Esophagus muscularis mucosa (tissue), 4 donors: Measurements from ENCODE around the gene PDIA6. TPM values are rescaled to one million over a fixed set of nuclear protein-coding genes. Genes with fewer than 3 reads are reported as not detected.
A peak's percentile ranks its signal among the peaks of the same experiment; 100 is the strongest.

Experiments
- DNase-seq: peaks from one replicate; pipeline ENCODE4 v3.0.0-alpha.2; 2017; ENCODE audit errors: extremely low spot score
- H3K27ac ChIP-seq, 4 donors: fragments of 200-600 bp; sonication (generic); replicated peaks in 1 of 4; 1 replicate in 3 of 4; 2 replicates in 1 of 4; pipeline ENCODE4 v1.5.1; 2016 to 2019; ENCODE audit warnings: mild to moderate bottlenecking in 1 of 4
- H3K27me3 ChIP-seq, 4 donors: fragments of 200-600 bp; sonication (generic); one replicate each; pipeline versions ENCODE4 v1.5.1 to v1.6.0; 2016 to 2019
- H3K36me3 ChIP-seq, 4 donors: fragments of 200-600 bp; sonication (generic); one replicate each; pipeline ENCODE4 v1.5.1; 2016 to 2019
- H3K4me1 ChIP-seq, 4 donors: fragments of 200-600 bp; sonication (generic); one replicate each; pipeline ENCODE4 v1.5.1; 2016 to 2019
- H3K4me3 ChIP-seq, 4 donors: fragments of 200-600 bp; sonication (generic); 1 replicate in 2 of 4; 2 replicates in 2 of 4; pipeline ENCODE4 v1.5.1; 2016 to 2019; ENCODE audit warnings: mild to moderate bottlenecking in 4 of 4, moderate library complexity in 1 of 4
- H3K9me3 ChIP-seq, 4 donors: fragments of 200-600 bp; sonication (generic); 1 replicate in 3 of 4; 2 replicates in 1 of 4; pipeline ENCODE4 v1.5.1; 2016 to 2019
- EP300 ChIP-seq: sonication (generic); formaldehyde crosslinking; IDR thresholded peaks from one replicate; pipeline ENCODE4 v1.6.1; 2017; ENCODE audit warnings: antibody characterized with exemption
- POLR2A ChIP-seq: fragments of 450-650 bp; IDR thresholded peaks from one replicate; pipeline ENCODE4 v1.6.1; 2017; ENCODE audit warnings: antibody characterized with exemption, moderate library complexity, mild to moderate bottlenecking, low read depth
- POLR2AphosphoS5 ChIP-seq, 2 donors: sonication (generic); formaldehyde crosslinking; IDR thresholded peaks; one replicate each; pipeline ENCODE4 v1.6.1; 2017; ENCODE audit warnings: antibody characterized with exemption in 2 of 2
- WGBS: methylation state at CpG from one replicate; pipeline ENCODE4 v1.1.5; 2018; 5-methylcytosine and 5-hydroxymethylcytosine counted together
- intact Hi-C: fragments of 100-400 bp; cut with DNase I; formaldehyde crosslinking; loops from one replicate; pipeline ENCODE4 v1.15.1; 2023
- total RNA-seq, 4 donors: library from RNA; depleted of rRNA; stranded (reverse); fragments of >200 nt; gene quantifications; one replicate each; pipeline versions ENCODE4 v1.1.0 to v1.2.1, GENCODE V29; 2016
- TF ChIP-seq, protein P1 (sequence below), 3 experiments: fragments of 200-600 bp in 2 of 3; fragments of 450-650 bp in 1 of 3; sonication (generic) in 2 of 3; IDR thresholded peaks; one replicate each; pipeline ENCODE4 v1.5.1; 2017 to 2019; ENCODE audit warnings: antibody characterized with exemption in 3 of 3, mild to moderate bottlenecking in 2 of 3, moderate library complexity in 1 of 3

Gene PDIA6
- total RNA-seq, 4 donors from 2014 or later, result 64.8 to 99.7 (median 85.3) TPM

DNA sequence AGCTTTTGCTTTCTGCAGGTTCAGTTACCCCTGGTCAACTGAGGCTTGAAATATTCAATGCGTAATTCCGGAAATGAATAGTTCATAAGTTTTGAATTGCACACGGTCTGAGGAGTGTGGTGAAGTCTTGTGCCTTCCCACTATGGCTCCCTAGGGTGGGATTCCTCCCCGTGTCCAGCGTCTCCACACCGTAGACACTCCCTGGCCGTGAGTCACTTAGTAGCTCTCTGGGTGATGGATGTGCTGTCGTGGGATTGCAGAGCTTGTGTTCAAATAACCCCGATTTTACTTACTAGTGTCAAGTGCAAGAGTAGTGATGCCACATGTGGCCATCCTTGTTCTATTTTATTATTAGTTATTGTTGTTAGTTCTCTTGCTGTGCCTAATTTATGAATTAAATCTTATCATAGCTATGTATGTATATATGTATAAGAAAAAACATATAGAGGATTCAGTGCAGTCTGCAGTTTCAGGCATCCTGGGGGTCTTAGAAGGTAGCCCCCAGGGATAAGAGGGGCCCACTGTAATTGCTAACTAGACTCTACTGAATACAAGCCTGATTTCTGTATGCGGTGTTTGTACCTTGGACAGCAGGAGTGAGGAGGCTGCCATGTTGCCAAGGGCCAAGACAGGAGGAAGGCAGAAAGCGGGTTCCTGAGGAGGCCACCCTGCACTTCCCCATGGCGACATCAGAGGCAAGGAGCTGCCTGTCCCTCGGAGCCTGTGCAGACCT lies 47.7 kb upstream of the PDIA6 start:
- TF ChIP-seq, protein P1, sequence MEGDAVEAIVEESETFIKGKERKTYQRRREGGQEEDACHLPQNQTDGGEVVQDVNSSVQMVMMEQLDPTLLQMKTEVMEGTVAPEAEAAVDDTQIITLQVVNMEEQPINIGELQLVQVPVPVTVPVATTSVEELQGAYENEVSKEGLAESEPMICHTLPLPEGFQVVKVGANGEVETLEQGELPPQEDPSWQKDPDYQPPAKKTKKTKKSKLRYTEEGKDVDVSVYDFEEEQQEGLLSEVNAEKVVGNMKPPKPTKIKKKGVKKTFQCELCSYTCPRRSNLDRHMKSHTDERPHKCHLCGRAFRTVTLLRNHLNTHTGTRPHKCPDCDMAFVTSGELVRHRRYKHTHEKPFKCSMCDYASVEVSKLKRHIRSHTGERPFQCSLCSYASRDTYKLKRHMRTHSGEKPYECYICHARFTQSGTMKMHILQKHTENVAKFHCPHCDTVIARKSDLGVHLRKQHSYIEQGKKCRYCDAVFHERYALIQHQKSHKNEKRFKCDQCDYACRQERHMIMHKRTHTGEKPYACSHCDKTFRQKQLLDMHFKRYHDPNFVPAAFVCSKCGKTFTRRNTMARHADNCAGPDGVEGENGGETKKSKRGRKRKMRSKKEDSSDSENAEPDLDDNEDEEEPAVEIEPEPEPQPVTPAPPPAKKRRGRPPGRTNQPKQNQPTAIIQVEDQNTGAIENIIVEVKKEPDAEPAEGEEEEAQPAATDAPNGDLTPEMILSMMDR (IDR thresholded peaks at IDR 0.05), result no peak
- no peak for TF ChIP-seq POLR2AphosphoS5 (IDR thresholded peaks at IDR 0.05)
- TF ChIP-seq EP300, result no peak
- no peak for TF ChIP-seq POLR2A
- intact Hi-C loops, result no loop called here

DNA sequence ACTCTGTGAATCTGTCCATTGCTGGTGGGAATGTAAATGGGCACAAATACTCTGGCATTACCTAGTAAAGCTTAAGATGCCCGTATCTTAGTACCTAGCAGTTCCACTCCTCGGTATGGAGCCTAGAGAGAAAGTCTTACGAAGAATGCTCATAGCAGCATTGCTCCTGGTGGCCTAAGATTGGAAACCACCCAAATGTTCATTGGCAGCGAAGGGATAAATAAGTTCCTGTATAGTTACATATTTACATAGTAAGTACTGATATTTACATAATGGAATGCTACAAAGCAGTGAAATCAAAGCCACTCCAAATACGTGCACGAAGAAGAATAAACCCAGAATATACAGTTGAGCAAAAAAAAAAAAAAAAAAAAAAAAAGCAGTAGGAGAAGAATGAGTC lies 46.7 kb upstream of the PDIA6 start:
- no peak overlapping the region for H3K27ac ChIP-seq

More for the DNA sequence above, 47.7 kb upstream of the PDIA6 start:
- 72% methylated on average over 13 of the region's 13 CpGs for WGBS
- Histone ChIP-seq H3K9me3 (no peaks in the 10 kb centered on the region), H3K27ac (no peak overlapping the region), H3K4me3 (no peak overlapping the region), H3K27me3 (peaks cover 0 to 22% (median 0%) of the 10 kb centered on the region in 4 donors), H3K4me1 (peaks cover 2 to 42% (median 22%) of the 10 kb centered on the region in 4 donors), H3K36me3 (no peaks in the 10 kb centered on the region)
- DNase-seq, result no peak

GRCh38 chr2:10848541-10848940 lies 36.0 kb upstream of the PDIA6 start:
- TF ChIP-seq, protein P1 (IDR thresholded peaks at IDR 0.05), result no peak
- TF ChIP-seq POLR2A, result no peak
- no peak overlapping the region for H3K4me3 ChIP-seq
- no peaks in the 10 kb centered on the region for H3K27me3 ChIP-seq
- 77% methylated on average over 4 of the region's 4 CpGs for WGBS
- H3K9me3 ChIP-seq, result no peaks in the 10 kb centered on the region
- DNase-seq, result no peak
- H3K27ac ChIP-seq, result peak overlapping the region; percentile 91 to 95 (median 92)
- H3K4me1 ChIP-seq, result peaks cover 9 to 37% (median 28%) of the 10 kb centered on the region in 4 donors
- H3K36me3 ChIP-seq, result no peaks in the 10 kb centered on the region
- intact Hi-C loops, result no loop called here

More for the DNA sequence above, 46.7 kb upstream of the PDIA6 start:
- Histone ChIP-seq H3K4me3 (no peak overlapping the region), H3K4me1 (peaks cover 2 to 36% (median 20%) of the 10 kb centered on the region in 4 donors), H3K36me3 (no peaks in the 10 kb centered on the region), H3K27me3 (peaks cover 0 to 22% (median 0%) of the 10 kb centered on the region in 4 donors), H3K9me3 (no peaks in the 10 kb centered on the region)
- TF ChIP-seq, protein P1 (IDR thresholded peaks at IDR 0.05), result no peak
- TF ChIP-seq EP300, result no peak
- no peak for TF ChIP-seq POLR2A
- TF ChIP-seq POLR2AphosphoS5 (IDR thresholded peaks at IDR 0.05), result no peak
- intact Hi-C loops, result no loop called here
- WGBS, result 81% methylated on average over 6 of the region's 6 CpGs
- no peak for DNase-seq

DNA sequence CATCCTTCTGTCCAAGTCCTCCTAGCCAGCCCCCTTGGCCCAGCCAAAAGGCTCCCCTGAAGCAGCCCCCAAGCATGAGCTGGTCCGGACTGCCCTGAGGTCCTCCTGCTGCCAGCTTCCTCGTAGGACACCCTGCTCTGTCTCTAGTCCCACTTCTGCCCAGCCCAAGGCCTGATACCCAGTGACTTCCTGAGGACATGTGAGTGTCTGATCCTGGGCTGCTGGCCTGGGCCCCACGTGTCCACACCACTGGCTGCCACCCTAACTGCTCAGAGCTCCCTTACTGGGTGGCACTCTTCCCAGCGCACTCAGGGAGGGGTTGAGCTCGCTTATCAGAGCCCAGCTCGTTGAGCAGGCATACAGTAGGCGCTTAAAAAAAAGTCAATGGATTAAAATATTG lies 34.4 kb upstream of the PDIA6 start:
- no peaks in the 10 kb centered on the region for H3K36me3 ChIP-seq
- no peak for TF ChIP-seq POLR2AphosphoS5 (IDR thresholded peaks at IDR 0.05)
- TF ChIP-seq EP300, result no peak
- TF ChIP-seq POLR2A, result no peak
- TF ChIP-seq, protein P1 (IDR thresholded peaks at IDR 0.05), result no peak
- H3K4me3 ChIP-seq, result peak overlapping the region in 2 of 4 donors; percentile 2 to 24
- H3K9me3 ChIP-seq, result peaks cover 0 to 9% (median 3%) of the 10 kb centered on the region in 4 donors
- no peaks in the 10 kb centered on the region for H3K27me3 ChIP-seq
- intact Hi-C loops, result no loop called here
- no peak for DNase-seq
- 81% methylated on average over 7 of the region's 7 CpGs for WGBS
- H3K4me1 ChIP-seq, result peaks cover 13 to 44% (median 30%) of the 10 kb centered on the region in 4 donors
- peak overlapping the region; percentile 91 to 95 (median 92) for H3K27ac ChIP-seq
